HEK293T (cell line): ENCODE results near the gene RASSF8.

Experiments used
- ARNT ChIP-seq: fragments of 450-650 bp; IDR thresholded peaks from 2 replicates; pipeline ENCODE4 v1.6.1; 2017; ENCODE audit warnings: mild to moderate bottlenecking
- BHLHE40 ChIP-seq: fragments of 450-650 bp; IDR thresholded peaks from 2 replicates; pipeline ENCODE4 v1.6.1; 2016; ENCODE audit warnings: mild to moderate bottlenecking, moderate library complexity, borderline replicate concordance
- CTBP1 ChIP-seq: fragments of 450-650 bp; IDR thresholded peaks from 2 replicates; pipeline ENCODE4 v1.6.1; 2016; ENCODE audit warnings: borderline replicate concordance
- FOXA1 ChIP-seq: fragments of 450-650 bp; IDR thresholded peaks from 2 replicates; pipeline ENCODE4 v1.6.1; 2016; ENCODE audit warnings: mild to moderate bottlenecking
- FOXK2 ChIP-seq: fragments of 450-650 bp; IDR thresholded peaks from 2 replicates; pipeline ENCODE4 v1.6.1; 2016; ENCODE audit warnings: mild to moderate bottlenecking
- FOXM1 ChIP-seq: fragments of 450-650 bp; IDR thresholded peaks from 2 replicates; pipeline ENCODE4 v1.6.1; 2017; ENCODE audit warnings: mild to moderate bottlenecking, borderline replicate concordance
- SUZ12 ChIP-seq: fragments of 450-650 bp; IDR thresholded peaks from 2 replicates; pipeline ENCODE4 v1.6.1; 2016; ENCODE audit warnings: mild to moderate bottlenecking
- ZNF384 ChIP-seq: fragments of 450-650 bp; IDR thresholded peaks from 2 replicates; pipeline ENCODE4 v1.6.1; 2016

- TF ChIP-seq FOXA1, result no peak
- no peak for TF ChIP-seq FOXM1
- no peak for TF ChIP-seq BHLHE40
- no peak for TF ChIP-seq CTBP1
- no peak for TF ChIP-seq FOXK2
- no peak for TF ChIP-seq ARNT
- no peak for TF ChIP-seq SUZ12
- TF ChIP-seq ZNF384, result no peak
Measured at GRCh38 chr12:26068503-26068902, 110.0 kb downstream of the RASSF8 start.
